HG03135 (cell line): Measurements from ENCODE around the gene GRID2.

Source experiments
- ATAC-seq: cut with Tn5 transposase; IDR thresholded peaks from one replicate; pipeline ENCODE4 v1.9.1; 2021; ENCODE audit warnings: mild to moderate bottlenecking, moderate library complexity; ENCODE audit not compliant: unreplicated experiment

The GRID2 gene

DNA sequence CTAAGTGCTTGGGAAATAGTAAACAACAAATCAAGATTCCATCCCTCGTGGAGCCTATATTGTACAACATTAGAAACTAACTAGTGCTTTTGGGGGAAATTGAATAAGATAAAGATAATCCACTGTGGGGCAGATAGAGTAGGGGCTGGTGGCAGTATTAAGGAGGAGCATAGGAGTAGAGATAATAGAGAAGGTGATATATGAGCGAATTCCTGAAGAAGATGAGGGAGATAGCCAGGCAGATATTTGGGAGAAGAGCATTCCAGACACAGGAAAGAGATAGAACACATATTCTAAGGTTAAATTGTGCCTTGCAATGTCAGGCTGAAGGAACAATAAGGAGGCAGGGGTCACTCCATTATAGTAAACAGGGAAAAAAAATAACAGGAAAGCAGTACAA lies 218.2 kb downstream of the GRID2 start:
- ATAC-seq: no peak

DNA sequence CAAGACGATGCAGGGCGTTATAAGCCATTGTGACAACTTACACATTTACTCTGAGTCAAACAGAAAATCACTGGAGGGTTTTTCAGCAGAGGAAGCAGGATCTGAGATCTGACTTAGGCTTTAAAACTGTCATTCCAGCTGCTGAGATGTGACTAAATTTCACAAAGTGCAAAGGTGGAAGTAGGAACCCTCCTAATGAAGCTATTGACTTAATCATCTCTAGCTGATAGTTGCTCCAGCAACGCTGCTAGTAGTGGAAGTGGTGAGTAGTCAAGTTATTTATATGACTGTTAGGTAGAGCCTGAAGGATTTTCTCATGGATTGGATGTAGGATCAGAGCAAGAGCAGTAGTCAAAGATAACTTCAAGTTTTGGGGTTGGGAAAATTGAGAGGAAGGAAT lies 218.6 kb downstream of the GRID2 start:
- no peak for ATAC-seq

DNA sequence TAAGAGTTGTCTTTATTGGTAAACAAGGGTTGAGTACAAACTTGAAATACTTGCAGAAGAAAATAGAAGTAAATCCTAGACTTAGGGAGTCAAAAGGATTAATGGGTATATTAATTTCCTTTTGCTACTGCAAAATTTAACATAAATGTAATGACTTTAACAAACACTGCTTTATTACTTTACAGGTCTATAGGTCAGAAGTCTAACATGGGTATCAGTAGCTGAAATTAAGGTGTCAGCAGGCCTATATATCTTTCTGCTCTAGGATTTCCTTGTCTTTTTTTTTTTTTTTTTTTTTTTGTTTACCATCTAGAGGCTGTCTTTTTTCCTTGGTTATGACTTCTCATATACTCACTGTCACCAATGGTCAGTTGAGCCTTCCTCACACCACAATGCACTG lies 220.4 kb downstream of the GRID2 start:
- ATAC-seq: no peak

DNA sequence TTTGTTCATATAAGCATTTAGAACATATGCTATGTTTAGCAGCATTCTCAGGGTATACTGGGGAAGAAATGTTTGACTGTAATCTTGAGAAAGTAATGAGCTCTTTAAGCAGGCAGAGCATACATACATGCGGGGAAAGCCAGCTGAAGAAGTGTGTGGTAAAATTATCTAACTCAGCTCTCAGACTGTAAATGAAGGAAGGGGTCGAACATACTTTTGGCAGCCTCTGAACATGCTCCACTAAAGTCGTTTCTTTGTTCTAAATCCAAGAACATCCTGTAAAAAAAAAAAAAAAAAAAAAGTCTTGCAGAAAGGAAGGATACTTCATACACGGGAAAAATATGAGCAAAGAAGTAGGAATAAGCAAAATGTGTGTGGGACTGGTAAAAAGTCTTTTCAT lies 224.8 kb downstream of the GRID2 start:
- ATAC-seq: no peak

DNA sequence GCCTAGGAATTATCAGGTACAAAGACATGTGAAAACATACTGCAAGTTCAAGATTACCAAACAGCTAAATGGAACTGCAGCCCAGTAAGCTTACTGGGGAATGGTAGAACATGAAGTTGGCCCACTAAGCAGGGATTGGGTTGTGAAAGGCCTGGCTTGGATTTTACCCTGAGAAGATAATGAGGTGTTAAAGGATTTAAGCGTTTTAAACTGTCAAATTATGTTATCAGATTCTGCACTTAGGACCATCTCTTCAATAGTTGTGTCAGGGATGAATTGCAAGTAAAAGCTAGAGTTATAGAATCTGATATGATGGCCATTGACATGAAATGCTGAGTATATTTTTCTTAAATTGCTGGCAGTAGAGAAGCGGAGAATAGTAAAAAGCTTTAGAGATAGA lies 225.7 kb downstream of the GRID2 start:
- no peak for ATAC-seq

DNA sequence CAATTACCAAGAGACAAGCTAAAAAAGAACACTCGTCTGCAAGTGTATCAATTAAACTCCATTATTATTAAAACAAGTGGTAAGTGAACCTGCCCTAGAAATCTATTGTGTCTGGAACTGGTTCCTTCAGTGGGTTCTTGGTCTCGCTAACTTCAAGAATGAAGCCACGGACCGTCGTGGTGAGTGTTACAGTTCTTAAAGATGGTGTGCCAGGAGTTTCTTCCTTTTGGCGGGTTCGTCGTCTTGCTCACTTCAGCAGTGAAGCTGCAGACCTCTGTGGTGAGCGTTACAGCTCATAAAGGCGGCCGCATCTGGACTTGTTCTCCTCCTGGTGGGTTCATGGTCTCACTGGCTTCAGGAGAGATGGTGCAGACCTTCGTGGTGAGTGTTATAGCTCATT lies 231.8 kb downstream of the GRID2 start:
- no peak for ATAC-seq

DNA sequence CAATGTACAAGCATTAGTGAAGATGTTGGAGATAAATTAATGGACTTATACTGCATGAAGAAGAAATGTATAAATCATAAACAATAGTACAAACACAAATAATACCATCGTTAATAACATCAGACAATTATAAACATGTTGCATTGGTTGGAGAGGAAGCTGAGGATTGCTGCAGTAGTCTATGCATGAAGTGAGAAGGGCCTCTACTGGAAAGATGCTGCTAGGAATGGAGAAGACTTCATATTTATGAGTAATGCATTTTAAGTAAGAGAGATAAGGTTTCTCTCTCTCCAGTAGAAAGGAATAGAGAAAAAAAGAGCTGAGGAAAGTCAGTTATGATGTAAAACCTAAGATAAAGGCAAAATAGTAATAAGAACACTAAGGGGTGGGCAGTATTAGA lies 247.8 kb downstream of the GRID2 start:
- ATAC-seq: no peak

DNA sequence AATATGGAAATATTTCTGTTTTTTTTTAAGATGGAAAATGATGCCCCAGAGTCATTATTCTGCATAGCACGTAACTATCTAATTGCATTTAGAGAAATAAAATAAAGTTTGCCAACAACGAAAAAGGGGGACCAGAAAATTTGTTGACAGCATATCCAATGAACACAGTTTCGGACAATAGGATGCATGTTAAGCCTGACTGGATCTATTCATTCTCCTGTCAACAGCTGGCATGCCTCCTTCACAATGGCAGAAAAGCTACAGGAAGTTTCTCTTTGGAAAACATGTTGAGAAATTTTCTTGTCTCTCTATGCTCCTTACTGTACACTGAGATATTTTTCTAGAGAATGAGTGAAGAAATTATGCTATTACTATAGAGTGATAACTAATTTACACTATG lies 262.5 kb downstream of the GRID2 start:
- ATAC-seq: no peak

DNA sequence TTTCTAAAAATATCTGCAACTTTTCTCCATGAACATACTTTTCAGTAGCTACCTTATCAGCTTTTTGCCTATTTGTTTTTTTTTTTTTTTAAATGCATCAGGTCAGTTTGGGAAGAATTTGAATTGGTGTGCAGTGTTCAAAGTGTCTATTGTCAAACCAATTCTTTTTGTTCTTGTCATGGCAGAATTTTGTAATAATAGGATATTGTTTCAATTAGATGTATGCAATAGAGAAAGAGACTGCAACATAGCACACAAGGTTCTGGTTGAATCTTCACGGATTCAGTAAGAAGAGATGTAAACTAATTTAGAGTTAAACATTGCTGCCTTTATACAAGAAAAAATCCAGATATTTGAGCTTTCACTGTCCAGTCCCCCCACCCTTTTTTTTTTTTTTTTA lies 277.1 kb downstream of the GRID2 start:
- ATAC-seq: no peak

DNA sequence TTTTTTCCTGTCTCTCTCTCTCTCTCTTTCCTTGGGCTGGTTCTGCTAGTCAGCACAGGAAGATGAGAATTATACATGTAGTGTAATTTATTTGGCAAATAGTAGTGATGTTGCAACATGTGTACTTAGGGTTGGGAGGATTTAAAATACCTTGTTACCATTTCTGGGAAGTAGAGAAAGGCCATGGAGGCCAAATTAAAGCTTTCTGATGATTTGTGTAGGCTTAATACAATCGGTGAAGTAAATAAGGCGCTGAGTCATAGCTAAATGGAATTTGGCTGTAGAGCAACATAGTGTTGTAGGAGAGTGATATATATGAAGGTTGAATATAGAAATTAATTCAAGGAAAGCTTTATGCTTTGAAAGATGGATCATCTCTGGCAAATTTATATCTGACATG lies 295.3 kb downstream of the GRID2 start:
- ATAC-seq: no peak

DNA sequence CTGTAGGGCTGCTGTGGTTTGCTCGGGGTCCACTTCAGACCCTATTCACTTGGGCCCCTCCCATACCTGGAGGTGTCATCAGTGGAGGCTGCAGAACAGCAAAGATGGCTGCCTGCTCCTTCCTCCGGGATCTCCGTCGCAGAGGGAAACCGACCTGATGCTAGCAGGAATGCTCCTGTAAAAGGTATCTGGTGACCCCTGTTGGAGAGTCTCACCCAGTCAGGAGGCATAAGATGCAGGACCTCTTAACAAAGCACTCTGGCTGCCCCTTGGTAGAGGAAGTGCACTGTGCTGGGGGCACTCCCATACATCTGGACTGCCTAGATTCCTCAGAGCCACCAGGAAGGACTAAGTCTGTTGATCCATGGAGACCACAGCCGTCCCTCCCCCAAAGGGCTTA lies 296.9 kb downstream of the GRID2 start:
- ATAC-seq: no peak

DNA sequence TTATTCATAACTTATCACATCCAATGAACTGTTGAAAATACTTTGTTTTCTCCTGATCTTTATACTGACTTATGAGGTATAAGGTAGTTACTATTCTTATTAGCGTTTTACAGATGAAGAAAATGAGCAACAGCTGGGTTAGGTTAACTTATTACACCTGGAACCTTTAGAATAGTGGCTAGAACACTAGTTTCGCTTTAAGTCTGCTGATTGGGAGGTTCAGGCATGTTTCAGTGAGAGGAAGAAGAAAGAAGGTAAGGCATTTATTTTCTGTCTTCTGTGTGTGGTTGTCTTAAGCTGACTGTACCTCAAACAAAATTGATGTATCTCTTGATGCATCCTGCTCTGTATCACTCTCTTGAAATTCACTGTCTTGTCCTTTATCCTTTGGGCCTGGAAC lies 302.5 kb downstream of the GRID2 start:
- no peak for ATAC-seq

DNA sequence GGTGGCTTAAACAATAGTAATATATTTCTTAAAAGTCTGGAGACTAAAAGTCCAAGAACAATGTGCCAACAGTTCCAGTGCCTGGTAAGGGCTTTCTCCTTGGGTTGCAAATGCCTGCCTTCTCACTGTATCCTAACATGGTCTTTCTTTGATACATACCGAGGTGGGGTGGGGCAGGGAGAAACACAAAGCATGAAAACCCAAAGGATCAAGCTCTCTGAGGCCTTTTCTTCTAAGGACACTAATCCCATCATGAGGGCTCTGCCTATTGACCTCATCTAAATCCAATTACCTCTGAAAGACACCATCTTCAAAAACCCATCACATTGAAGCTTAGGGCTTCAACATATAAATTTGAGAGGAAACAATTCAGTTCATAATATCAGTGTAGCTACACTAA lies 311.3 kb downstream of the GRID2 start:
- no peak for ATAC-seq

DNA sequence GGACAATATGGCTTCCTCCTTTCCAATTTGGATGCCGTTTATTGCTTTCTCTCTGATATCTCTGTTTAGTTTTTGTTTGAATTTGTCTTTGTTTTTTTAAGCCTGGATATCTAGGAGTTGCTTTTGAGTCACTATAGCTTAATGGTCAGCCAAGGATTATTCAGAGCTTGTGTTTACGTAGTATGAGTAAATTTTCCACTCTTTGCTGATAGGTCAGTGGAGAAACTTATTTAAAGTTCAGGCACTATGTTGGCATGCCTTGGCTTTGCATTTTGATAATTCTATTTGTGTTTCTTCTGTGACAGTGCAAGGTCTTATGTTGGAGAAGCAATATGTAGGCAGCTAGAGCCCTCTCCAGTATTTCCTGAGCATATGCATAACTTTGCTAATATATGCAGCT lies 315.2 kb downstream of the GRID2 start:
- ATAC-seq: no peak

DNA sequence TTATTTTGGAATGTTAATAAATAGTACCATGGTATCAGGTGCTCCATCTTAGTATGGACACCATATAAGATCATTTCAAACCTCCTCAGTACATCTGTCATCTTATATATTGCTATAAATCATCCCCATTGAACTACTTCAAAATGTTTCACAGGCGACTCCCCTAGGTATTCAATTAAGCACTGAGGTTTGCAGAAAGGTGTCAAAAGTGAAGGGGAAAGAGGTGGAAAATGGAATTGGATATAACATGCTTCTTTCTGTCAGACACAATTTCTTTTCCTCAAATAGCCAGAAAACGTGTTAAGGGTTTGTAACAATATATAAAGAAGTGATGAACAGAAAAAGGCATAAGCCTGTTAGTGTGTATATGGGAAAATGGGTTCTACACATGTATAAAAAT lies 325.5 kb downstream of the GRID2 start:
- no peak for ATAC-seq

DNA sequence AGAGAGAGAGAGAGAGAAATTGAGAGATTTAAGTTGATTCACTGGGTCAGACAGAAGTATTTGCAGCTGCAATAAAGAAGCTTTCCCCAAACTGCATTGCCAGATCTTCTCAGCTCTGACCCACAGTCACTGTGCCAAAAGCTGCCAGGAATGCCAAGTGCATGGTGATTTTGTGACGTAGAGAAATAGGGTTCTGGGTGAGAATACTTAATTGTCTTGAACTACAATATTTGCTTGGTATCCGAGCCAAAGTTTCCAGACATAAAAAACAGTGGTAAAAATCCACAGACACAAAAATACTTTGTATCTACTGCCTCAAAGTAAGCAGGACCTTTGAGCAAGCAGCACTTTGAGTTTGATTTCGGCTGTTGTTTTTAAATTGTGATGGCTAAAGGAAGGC lies 331.1 kb downstream of the GRID2 start:
- no peak for ATAC-seq

DNA sequence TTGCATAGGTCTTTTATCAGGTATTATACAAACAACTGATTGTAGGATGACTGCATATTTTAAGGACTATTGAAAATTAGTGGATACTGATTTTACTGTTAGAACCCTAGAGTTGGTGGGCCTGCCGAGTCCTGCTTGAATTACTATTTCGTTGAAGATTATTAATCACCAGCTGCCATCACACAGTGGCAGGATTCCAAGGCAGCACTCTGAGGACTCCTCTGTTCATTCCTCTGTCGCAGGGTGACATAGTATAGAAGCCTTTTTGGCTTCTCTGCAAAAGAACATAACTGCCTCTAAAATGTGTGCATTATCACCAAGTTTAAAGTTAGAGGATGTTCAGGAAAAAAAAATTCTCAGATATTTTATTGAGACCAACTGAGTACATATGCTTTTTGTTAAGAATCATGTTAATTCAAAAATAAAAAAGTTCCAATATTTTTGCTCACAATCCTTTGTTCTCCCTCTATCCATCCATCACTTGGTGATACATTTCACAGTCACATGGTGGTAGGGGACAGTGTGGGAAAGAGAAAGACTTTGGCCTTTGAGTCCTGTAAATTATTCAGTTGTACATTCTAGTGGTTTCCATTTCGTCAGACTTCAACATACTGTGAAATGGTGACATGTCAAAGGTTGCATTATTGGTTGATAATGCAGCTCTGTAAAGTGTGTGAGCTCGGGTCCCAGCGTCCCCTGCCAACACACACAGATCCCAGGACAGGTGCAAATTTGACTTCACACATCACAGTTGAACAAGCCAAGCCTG lies 332.5 kb downstream of the GRID2 start:
- ATAC-seq: no peak

DNA sequence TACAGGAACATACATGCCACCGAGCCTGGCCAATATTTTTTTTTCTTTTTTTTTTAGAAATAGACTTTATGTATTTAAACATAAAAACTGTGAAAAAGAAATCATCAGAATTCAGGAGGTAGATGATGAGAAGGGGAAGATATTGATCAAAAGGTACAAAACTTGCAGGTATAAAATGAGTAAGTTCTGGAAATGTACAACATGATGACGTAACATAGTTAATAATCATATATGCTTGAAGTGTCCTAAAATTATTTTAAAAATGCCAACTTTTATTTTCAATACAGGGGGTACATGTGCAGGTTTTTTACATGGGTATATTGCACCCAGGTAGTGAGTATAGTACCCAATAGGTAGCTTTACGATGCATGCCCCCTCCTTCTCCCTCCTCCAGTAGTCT lies 337.6 kb downstream of the GRID2 start:
- ATAC-seq: no peak

DNA sequence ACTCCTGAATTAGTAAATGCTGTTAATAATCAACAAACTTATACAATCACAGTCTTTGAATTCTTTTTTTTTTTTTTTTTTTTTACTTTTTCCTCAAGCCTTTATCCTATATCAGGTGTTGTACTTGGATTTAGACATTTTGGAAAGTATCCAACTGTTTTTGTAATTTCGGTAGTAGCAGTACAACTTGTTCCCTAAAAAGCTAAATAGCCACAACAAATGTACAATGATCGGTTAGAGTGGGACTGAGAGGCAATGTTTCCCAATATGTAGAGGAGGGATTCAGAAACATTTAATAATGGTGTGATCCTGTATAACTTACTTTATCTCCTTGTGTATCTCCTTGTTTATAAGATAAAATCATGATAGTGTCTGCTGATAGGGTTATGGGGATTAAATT lies 343.1 kb downstream of the GRID2 start:
- ATAC-seq: no peak

DNA sequence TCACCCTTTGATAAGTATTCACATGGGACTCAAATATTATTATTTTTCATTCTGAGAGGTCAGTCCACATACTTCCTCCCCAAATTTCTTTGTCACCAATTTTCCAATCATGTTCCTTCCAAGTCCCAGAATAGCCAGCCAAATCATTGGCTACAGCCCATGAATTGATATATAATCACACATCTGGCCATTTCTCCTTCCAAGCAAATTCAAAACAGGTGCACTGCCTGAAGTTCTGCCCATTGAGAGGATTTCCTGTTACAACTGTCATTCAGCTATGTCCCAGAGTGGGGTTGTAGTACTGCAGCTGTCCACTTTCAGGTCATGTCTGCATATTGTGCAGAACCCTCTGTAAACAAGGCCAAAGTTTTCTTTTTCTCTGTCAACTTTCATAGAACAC lies 347.8 kb downstream of the GRID2 start:
- ATAC-seq: no peak

DNA sequence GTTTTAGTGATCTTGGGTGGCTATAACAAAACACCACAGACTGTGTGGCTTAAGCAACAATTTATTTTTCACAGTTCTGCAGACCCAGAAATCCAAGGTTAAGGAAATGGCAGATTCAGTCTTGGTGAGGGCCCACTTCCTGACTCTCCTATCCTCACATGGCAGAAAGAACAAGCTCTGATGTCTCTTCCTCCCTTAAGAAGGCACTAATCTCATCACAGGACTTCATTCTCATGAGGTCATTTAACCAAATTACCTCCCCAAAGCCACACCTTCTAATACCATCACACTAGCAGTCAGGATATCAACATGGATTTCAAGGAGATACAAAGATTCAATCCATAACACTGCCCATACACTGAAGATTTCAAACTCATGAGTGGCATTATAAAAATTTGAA lies 350.3 kb downstream of the GRID2 start:
- no peak for ATAC-seq

DNA sequence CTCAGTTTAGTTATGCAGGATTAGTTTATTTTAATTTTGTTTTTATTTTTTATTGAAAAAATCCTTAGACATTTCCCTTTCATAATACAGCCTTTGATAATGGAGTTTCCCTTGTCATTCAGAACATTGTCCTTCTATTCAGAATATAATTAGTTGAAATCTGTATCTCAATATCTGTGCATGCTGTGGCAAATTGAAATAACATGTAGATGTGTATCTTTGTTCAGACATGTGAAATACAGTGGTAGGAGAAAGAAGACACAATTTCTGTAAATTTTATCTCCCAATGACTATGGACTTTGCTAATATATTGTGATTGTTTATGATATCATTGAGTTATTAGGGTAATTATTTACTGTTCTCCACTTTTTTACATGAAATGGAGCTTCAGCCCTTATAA lies 353.9 kb downstream of the GRID2 start:
- no peak for ATAC-seq

DNA sequence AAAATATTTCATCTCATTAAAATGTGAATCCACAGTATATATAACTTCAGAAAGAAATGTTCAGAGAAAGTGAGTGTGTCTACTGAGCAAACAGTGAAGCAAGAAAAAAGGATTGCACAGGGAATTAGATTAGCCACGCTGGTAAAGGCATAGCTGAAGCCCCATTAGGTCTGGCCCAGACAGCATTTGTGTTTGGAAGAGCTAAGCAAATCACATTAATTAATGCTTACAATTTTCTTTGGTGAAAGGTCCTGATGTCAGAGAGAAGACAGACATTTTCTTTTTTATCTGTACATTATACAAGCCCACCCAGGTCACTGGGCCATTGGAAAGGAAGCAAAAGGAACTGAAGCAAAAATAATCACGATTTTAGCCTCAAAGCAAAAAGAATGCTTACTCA lies 354.6 kb downstream of the GRID2 start:
- ATAC-seq: no peak
